ENCODE results near the gene TUBB4B. TPM values are rescaled to one million over a fixed set of nuclear protein-coding genes. Genes with fewer than 3 reads are reported as not detected.

Gene TUBB4B
- total RNA-seq, 1 donor from 2014 or later, result 208 TPM

DNA sequence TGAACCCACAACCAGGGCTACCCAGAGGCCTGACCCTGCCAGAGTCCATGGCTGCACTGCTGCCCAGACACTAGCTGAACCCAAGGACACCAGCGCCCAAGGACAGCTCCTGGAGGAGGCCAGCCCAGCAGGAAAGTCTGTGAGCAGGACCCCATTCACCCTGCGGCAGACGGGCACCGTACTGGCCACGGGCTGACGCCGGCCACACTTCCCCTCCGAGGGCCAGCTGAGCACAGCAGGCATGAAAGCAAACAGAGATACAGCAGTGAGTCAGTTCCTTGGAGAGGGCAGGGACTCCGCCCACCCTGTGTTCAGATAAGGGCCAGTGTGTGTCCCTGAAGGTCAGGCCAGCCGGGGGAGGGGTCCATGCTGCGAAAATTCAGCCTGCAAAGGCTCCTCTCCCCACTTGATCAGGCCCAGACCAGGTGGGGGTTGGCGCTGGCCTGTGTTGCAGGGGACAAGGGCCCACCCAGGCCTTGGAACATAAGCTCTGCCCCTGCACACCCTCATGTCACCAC lies 22.3 kb upstream of the TUBB4B start:
- Histone ChIP-seq H3K36me3 (peaks cover 16% of the 10 kb centered on the region), H3K9me3 (no peaks in the 10 kb centered on the region), H3K4me1 (peaks cover 33% of the 10 kb centered on the region), H3K4me3 (no peak overlapping the region), H3K27ac (peak overlapping the region; percentile 46), H3K27me3 (ENCODE audit: low read depth) (no peaks in the 10 kb centered on the region)
- DNase-seq (no peak), ATAC-seq (peak; percentile 2 to 44)
- TF ChIP-seq, protein P1, sequence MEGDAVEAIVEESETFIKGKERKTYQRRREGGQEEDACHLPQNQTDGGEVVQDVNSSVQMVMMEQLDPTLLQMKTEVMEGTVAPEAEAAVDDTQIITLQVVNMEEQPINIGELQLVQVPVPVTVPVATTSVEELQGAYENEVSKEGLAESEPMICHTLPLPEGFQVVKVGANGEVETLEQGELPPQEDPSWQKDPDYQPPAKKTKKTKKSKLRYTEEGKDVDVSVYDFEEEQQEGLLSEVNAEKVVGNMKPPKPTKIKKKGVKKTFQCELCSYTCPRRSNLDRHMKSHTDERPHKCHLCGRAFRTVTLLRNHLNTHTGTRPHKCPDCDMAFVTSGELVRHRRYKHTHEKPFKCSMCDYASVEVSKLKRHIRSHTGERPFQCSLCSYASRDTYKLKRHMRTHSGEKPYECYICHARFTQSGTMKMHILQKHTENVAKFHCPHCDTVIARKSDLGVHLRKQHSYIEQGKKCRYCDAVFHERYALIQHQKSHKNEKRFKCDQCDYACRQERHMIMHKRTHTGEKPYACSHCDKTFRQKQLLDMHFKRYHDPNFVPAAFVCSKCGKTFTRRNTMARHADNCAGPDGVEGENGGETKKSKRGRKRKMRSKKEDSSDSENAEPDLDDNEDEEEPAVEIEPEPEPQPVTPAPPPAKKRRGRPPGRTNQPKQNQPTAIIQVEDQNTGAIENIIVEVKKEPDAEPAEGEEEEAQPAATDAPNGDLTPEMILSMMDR (IDR thresholded peaks at IDR 0.05), result no peak
- intact Hi-C loops (cut with DNase I), result no loop called here

DNA sequence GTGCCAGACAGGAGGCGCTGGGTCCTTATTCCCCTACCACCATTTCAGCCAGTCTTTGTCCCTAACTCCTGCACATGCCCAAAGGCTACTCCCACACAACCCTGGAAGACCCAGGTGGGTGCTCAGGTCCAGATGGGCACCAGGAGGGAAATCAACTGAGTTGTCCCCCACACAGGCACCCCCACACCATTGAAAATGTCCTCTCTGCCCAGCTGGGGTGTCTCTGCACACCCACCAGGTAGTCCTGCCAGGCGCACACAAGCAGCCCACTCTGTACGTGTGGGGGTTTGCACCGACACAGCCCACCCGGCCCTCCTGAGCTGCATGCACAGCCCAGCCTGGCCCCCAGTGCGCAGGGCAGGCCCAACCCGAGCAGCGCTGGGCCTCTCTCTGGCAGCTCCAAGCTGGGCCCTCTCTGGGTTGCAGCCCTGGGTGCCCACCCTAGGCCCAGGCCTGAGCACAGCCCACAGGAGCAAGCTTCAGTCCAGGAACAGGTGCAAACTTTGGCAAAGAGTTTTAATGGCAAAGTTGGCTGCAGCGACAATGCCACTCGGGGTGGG lies 21.2 kb upstream of the TUBB4B start:
- Histone ChIP-seq H3K9me3 (no peaks in the 10 kb centered on the region), H3K4me3 (no peak overlapping the region), H3K27me3 (ENCODE audit: low read depth) (no peaks in the 10 kb centered on the region), H3K4me1 (peaks cover 41% of the 10 kb centered on the region), H3K27ac (no peak overlapping the region), H3K36me3 (peaks cover 16% of the 10 kb centered on the region)
- TF ChIP-seq, protein P1 (IDR thresholded peaks at IDR 0.05), result no peak
- DNase-seq (no peak), ATAC-seq (no peak)
- intact Hi-C loops (cut with DNase I), result no loop called here

DNA sequence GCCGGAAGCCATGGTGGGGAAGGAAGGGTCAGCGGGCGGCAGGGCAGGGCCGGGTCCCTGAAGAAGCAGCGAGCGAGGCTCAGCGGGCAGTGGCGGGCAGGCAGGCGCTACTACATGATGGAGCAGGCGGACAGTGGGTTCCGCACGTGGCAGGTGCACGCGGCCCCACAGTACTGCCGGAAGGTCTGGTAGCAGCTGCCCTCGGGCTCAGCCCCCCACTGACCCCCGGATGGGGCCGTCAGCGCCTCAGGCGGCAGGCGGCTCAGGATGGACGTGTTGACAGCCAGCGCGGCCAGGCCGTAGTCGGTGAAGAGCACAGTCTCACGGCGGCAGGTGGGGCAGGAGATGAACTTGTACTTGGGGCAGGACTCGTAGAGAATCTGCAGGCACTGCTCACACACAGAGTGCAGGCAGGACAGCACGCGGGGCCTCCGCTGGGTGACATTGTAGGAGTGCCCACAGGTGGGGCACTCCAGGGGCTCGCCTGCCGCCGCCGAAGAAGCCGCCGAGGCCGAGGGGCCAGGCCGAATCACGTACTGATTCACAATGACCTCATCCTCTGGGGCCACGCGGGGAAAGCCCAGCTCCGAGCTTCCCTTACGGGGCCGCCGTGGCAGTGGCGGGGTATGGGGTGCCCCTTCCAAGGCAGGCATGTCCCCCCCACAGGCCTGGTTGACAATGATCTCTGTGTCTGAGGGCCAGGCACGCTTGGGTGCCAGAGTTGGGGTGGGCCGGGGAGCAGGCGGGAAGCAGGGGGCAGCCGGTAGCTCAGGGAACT lies 20.6 kb upstream of the TUBB4B start:
- intact Hi-C loops (cut with DNase I), result no loop called here
- no peak for DNase-seq
- Histone ChIP-seq H3K27me3 (ENCODE audit: low read depth) (no peaks in the 10 kb centered on the region), H3K27ac (no peak overlapping the region), H3K4me1 (peaks cover 41% of the 10 kb centered on the region), H3K4me3 (no peak overlapping the region), H3K9me3 (no peaks in the 10 kb centered on the region), H3K36me3 (peaks cover 12% of the 10 kb centered on the region)
- TF ChIP-seq, protein P1 (IDR thresholded peaks at IDR 0.05), result no peak
- no peak for ATAC-seq

DNA sequence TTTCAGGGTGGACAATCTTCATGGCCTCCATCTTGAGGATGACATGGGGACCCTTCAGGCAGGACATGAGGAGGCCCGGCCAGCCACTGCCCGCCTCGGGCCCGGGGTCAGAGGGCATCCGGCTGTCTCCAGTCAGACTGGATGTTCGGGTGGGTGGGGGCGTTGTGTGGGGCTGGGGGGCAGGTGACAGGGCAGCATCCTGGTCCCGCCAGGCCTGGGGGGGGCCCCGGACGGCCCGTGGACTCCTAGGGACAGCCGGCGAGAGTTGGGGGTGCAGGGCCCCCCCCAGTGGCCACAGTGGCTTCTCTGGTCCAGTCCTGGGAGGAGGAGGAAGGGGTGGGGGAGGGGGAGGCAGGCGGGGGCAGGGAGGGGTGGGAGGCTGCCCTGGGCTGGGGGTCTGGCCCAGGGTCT lies 20.0 kb upstream of the TUBB4B start:
- no peak overlapping the region for H3K27ac ChIP-seq
- DNase-seq, result no peak
- peaks cover 41% of the 10 kb centered on the region for H3K4me1 ChIP-seq
- peaks cover 6% of the 10 kb centered on the region for H3K36me3 ChIP-seq
- H3K27me3 ChIP-seq (ENCODE audit: low read depth), result no peaks in the 10 kb centered on the region
- TF ChIP-seq, protein P1 (IDR thresholded peaks at IDR 0.05), result no peak
- H3K4me3 ChIP-seq, result no peak overlapping the region
- ATAC-seq, result no peak
- no peaks in the 10 kb centered on the region for H3K9me3 ChIP-seq
- intact Hi-C loops (cut with DNase I), result no loop called here

DNA sequence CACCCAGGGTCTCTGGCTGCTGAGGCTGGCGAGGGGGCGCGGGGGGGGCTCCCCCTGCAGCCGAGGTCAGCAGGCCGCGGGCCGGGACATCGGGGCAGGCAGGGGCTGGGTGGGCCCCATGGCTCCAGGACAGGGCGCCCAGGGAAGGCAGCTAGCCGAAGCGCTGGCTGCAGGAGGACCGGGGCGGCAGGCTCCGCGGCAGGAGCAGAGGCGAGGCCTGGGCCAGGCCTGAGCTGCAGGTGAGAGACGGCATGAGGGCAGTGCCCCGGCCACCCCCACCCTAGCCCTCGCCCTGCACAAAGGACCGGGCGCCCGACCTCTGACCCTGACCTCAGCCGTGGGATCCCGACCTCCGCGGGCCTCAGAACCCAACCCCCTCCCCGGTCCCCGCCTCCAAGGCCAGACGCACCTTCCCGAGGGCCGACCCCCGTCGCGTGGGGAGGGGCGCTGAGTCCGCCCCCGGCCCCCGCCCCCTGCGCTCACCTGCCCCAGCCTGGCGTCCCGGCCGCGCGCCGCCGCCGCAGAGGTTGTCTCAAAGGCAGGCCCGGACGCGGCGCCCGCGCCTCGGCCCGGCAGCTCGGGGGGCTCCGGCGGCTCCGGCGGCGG lies 19.5 kb upstream of the TUBB4B start:
- H3K4me1 ChIP-seq, result peaks cover 46% of the 10 kb centered on the region

More for the DNA sequence above, 19.5 kb upstream of the TUBB4B start:
- Histone ChIP-seq H3K36me3 (peaks cover under 1% of the 10 kb centered on the region), H3K27ac (no peak overlapping the region), H3K27me3 (ENCODE audit: low read depth) (no peaks in the 10 kb centered on the region), H3K9me3 (no peaks in the 10 kb centered on the region), H3K4me3 (peak overlapping the region; percentile 50)
- ATAC-seq (no peak), DNase-seq (no peak)
- TF ChIP-seq, protein P1 (IDR thresholded peaks at IDR 0.05), result no peak
- intact Hi-C loops (cut with DNase I), result no loop called here
